Mesothelial cell of epicardium (in vitro differentiated cells): ENCODE results near the gene DPEP2NB. TPM values are rescaled to one million over a fixed set of nuclear protein-coding genes. Genes with fewer than 3 reads are reported as not detected.
"Not testable (repeated sequence)": the region's sequence is repeated elsewhere in the genome, so short reads cannot be mapped to it uniquely, and the experiment has no call there.

ENCODE experiments used
- DNase-seq, 2 experiments: peaks; one replicate each; pipeline ENCODE4 v3.0.0; 2021; ENCODE audit warnings: low spot score in 2 of 2; ENCODE audit not compliant: unreplicated experiment in 2 of 2
- H3K27ac Mint-ChIP-seq: 2 replicates; pipeline ENCODE4 v1.8.0; 2021; ENCODE audit warnings: mixed read lengths
- H3K27me3 Mint-ChIP-seq: 2 replicates; pipeline ENCODE4 v1.8.0; 2021; ENCODE audit warnings: low read depth, mixed read lengths
- H3K36me3 Mint-ChIP-seq: 2 replicates; pipeline ENCODE4 v1.8.0; 2021; ENCODE audit warnings: mixed read lengths
- H3K4me1 Mint-ChIP-seq: 2 replicates; pipeline ENCODE4 v1.8.0; 2021; ENCODE audit warnings: mixed read lengths
- H3K4me3 Mint-ChIP-seq: 2 replicates; pipeline ENCODE4 v1.8.0; 2021; ENCODE audit warnings: mild to moderate bottlenecking, moderate library complexity, mixed read lengths
- H3K9me3 Mint-ChIP-seq: 2 replicates; pipeline ENCODE4 v1.8.0; 2021; ENCODE audit warnings: mixed read lengths
- CTCF ChIP-seq: fragments of 200-600 bp; sonication (generic); IDR thresholded peaks from one replicate; pipeline ENCODE4 v1.5.0; 2021; ENCODE audit warnings: antibody characterized with exemption; ENCODE audit not compliant: unreplicated experiment
- total RNA-seq: library from RNA; stranded (reverse); gene quantifications from 3 replicates; pipeline ENCODE4 v1.2.1, GENCODE V29; 2021

The DPEP2NB gene
- total RNA-seq, 1 donor from 2014 or later = not detected

- Mint-ChIP-seq H3K9me3 (no peaks in the 10 kb centered on the region), H3K27me3 (peaks cover 10% of the 10 kb centered on the region), H3K4me3 (no peak overlapping the region), H3K4me1 (no peaks in the 10 kb centered on the region), H3K36me3 (no peaks in the 10 kb centered on the region), H3K27ac (no peak overlapping the region)
- no peak for DNase-seq
- TF ChIP-seq CTCF = no peak
Measured at GRCh38 chr16:68013440-68013839, 2.3 kb downstream of the DPEP2NB start.

GRCh38 chr16:68009872-68010271, 5.8 kb downstream of the DPEP2NB start:
- H3K4me1 Mint-ChIP-seq, H3K9me3 Mint-ChIP-seq, H3K27me3 Mint-ChIP-seq, DNase-seq, H3K36me3 Mint-ChIP-seq, H3K27ac Mint-ChIP-seq, H3K4me3 Mint-ChIP-seq: not testable (repeated sequence)

DNA sequence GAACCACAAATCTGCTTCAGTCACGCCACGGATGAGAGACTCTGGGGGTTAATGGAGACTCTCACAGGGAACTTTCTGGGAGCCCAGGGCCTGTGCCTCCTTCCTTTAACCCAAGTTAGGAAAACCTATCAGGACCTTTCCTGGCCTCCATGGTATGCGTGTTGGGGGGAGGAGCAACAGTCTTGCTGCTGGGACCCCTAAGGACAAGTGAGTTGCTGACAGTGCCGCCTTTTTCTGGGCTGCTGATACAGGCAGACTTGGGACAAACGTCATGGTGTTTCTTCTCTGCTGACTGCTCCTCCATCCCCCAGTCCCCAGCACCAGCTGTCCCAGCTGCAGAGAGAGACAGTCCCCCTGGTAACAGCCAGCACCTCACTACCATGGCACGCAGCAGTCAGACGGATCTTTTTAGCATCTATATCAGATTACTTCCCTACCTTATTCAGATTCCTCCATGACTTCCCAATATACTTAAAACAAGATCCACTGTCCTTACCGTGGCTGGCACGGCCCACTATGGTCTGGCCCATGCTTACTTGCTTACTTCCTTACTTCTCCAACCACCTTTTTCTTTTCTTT, 6.5 kb downstream of the DPEP2NB start:
- no peaks in the 10 kb centered on the region for H3K36me3 Mint-ChIP-seq
- H3K27me3 Mint-ChIP-seq = peaks cover 5% of the 10 kb centered on the region
- no peak overlapping the region for H3K27ac Mint-ChIP-seq
- H3K9me3 Mint-ChIP-seq = no peaks in the 10 kb centered on the region
- DNase-seq = no peak
- no peaks in the 10 kb centered on the region for H3K4me1 Mint-ChIP-seq
- no peak overlapping the region for H3K4me3 Mint-ChIP-seq
- TF ChIP-seq CTCF = no peak

GRCh38 chr16:68005786-68006286, 9.9 kb downstream of the DPEP2NB start:
- Mint-ChIP-seq H3K36me3 (no peaks in the 10 kb centered on the region), H3K27me3 (peaks cover 3% of the 10 kb centered on the region), H3K4me1 (no peaks in the 10 kb centered on the region), H3K9me3 (no peaks in the 10 kb centered on the region), H3K4me3 (no peak overlapping the region), H3K27ac (no peak overlapping the region)
- DNase-seq = no peak
- TF ChIP-seq CTCF = no peak

DNA sequence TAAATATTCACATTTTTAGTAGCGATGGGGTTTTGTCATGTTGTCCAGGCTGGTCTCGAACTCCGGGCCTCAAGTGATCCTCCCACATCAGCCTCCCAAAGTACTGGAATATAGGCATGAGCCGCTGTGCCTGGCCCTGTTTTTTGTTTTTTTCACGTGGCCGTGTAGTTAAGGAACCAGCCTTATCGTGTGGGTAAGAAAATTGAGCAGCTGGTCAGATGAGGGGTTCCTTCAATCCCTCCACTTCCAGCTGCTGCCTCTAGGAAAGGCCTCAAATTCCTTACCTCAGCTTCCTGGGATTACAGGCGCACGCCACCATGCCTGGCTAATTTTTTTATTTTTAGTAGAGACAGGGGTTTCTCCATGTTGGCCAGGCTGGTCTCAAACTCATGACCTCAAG, 10.5 kb downstream of the DPEP2NB start:
- Mint-ChIP-seq H3K27me3 (peaks cover 1% of the 10 kb centered on the region), H3K9me3 (no peaks in the 10 kb centered on the region), H3K27ac (no peak overlapping the region), H3K4me1 (no peaks in the 10 kb centered on the region), H3K36me3 (no peaks in the 10 kb centered on the region), H3K4me3 (no peak overlapping the region)
- no peak for TF ChIP-seq CTCF
- no peak for DNase-seq

- H3K4me1 Mint-ChIP-seq = no peaks in the 10 kb centered on the region
- no peak overlapping the region for H3K27ac Mint-ChIP-seq
- H3K36me3 Mint-ChIP-seq = no peaks in the 10 kb centered on the region
- no peaks in the 10 kb centered on the region for H3K9me3 Mint-ChIP-seq
- no peak for DNase-seq
- H3K27me3 Mint-ChIP-seq = no peaks in the 10 kb centered on the region
- no peak for TF ChIP-seq CTCF
- H3K4me3 Mint-ChIP-seq = no peak overlapping the region
Measured at GRCh38 chr16:68003031-68003430, 12.7 kb downstream of the DPEP2NB start.
